Measurements from ENCODE around the gene NRBF2.

- no peak for TF ChIP-seq CTCF (IDR thresholded peaks at IDR 0.05; ENCODE audit: low read depth, low read length)
- no peak for TF ChIP-seq EZH2phosphoT487 (IDR thresholded peaks at IDR 0.05; ENCODE audit: low read depth)
These were observed 22.4 kb downstream of the NRBF2 start for GRCh38 chr10:63155388-63156020.
